ENCODE results near the gene AFAP1L2.

The AFAP1L2 gene

DNA sequence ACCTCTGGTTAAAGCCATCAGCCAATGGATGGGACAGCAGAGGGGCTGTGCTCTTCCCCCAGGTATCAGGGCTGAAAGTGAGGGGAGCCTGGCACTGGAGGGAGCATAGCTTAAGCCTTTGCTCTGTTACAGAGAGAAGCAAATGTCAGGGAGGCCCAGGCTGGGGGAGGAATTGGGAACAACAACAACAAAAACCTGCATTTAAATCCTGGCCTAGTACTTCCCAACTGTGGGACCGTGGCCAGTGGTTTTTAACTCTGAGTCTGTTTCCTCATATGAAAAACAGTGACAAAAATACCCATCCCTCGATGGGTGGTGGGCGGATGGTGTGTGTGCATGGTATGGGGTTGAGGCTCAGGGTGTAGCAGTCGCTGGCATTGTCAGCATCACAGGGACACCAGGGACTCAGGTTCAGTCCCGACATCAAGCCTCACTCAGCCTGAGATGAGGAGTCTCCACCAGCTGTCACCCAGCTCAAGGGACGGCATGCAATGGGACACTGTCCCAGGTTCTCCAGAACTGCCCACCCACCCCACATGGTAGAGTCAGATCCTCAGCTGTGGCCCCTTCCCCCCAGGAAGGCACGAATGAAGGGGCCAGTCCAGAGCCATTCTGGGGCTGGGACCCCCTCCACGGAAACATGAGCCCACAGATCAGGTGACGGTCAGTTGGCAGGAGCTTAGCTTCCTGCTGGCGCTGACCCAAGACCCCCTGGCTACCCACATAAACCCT, 74.5 kb downstream of the AFAP1L2 start:
- no peak for TF ChIP-seq TEAD4 (IDR thresholded peaks at IDR 0.05)
- no peak for TF ChIP-seq TAF1 (IDR thresholded peaks at IDR 0.05; ENCODE audit: low read depth)
- TF ChIP-seq, protein P1, sequence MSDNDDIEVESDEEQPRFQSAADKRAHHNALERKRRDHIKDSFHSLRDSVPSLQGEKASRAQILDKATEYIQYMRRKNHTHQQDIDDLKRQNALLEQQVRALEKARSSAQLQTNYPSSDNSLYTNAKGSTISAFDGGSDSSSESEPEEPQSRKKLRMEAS (IDR thresholded peaks at IDR 0.05): no peak
- TF ChIP-seq CEBPB (IDR thresholded peaks at IDR 0.05): no peak
- no peak for TF ChIP-seq YY1 (IDR thresholded peaks at IDR 0.05; ENCODE audit: low read depth)
- no peak for TF ChIP-seq CREB1 (IDR thresholded peaks at IDR 0.05; ENCODE audit: low read depth)
- no peak for TF ChIP-seq FOXM1 (IDR thresholded peaks at IDR 0.05; ENCODE audit: borderline replicate concordance, low read depth)
- no peak for TF ChIP-seq USF1 (IDR thresholded peaks at IDR 0.05)
- TF ChIP-seq TCF12 (IDR thresholded peaks at IDR 0.05; ENCODE audit: low read depth): no peak
- no peak for TF ChIP-seq RAD21 (IDR thresholded peaks at IDR 0.05; ENCODE audit: low read depth)
- no peak for TF ChIP-seq REST (IDR thresholded peaks at IDR 0.05; ENCODE audit: low read depth)
- TF ChIP-seq EGR1 (IDR thresholded peaks at IDR 0.05): no peak
- TF ChIP-seq ZBTB7A (IDR thresholded peaks at IDR 0.05; ENCODE audit: low read depth): no peak; the same call in 1 of the 2 replicates

DNA sequence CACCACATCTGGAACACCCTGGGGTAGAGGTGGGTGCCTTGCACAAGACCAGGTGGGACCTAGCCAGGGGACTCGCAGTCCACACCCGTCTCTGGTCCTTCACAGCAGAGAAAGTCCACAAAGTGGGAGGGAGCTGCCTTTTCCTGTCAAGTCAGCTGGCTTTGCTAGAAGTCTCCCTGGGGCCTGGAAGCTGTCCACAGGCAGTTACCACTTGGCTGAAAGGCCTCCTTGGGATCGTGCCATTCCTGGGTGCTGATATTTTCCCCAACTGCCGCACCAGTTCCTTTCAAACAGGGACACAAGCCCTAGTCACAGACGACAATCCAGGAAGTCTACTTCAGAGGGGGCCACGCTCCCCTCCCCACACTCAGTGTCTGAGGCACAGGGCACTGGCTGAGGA, 75.4 kb downstream of the AFAP1L2 start:
- TF ChIP-seq REST (IDR thresholded peaks at IDR 0.05; ENCODE audit: low read depth): no peak
- no peak for TF ChIP-seq RAD21 (IDR thresholded peaks at IDR 0.05; ENCODE audit: low read depth)
- TF ChIP-seq NFIC (IDR thresholded peaks at IDR 0.05): no peak

DNA sequence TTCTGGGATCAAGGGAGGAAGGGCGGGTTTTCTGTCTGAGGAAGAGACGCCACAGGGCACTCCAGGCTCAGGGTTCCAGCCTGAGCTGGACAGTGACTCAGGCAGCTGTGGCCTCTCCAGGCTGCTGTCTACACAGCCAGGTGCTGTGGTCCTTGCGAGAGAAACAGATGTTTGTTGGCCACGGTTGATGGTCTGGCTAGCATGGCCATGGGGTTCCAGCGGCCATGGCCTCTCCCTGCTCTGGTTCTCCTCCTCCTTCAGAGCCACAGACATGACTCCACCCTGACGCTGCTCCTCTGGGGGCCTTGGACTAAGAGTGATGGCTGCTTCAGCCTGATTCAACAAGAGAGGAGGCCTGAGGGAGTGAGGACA, 75.9 kb downstream of the AFAP1L2 start:
- TF ChIP-seq CEBPB (IDR thresholded peaks at IDR 0.05) (no peak), YY1 (IDR thresholded peaks at IDR 0.05; ENCODE audit: low read depth) (no peak), EP300 (IDR thresholded peaks at IDR 0.05; ENCODE audit: borderline replicate concordance) (no peak), RAD21 (IDR thresholded peaks at IDR 0.05; ENCODE audit: low read depth) (no peak), FOXM1 (IDR thresholded peaks at IDR 0.05; ENCODE audit: borderline replicate concordance, low read depth) (no peak), CREB1 (IDR thresholded peaks at IDR 0.05; ENCODE audit: low read depth) (no peak), TCF12 (IDR thresholded peaks at IDR 0.05; ENCODE audit: low read depth) (no peak), EGR1 (IDR thresholded peaks at IDR 0.05) (no peak), TEAD4 (IDR thresholded peaks at IDR 0.05) (no peak), USF1 (IDR thresholded peaks at IDR 0.05) (no peak), NFIC (IDR thresholded peaks at IDR 0.05) (no peak), TAF1 (IDR thresholded peaks at IDR 0.05; ENCODE audit: low read depth) (no peak), ZBTB7A (IDR thresholded peaks at IDR 0.05; ENCODE audit: low read depth) (no peak), REST (IDR thresholded peaks at IDR 0.05; ENCODE audit: low read depth) (no peak)
- TF ChIP-seq, protein P1 (IDR thresholded peaks at IDR 0.05): no peak

DNA sequence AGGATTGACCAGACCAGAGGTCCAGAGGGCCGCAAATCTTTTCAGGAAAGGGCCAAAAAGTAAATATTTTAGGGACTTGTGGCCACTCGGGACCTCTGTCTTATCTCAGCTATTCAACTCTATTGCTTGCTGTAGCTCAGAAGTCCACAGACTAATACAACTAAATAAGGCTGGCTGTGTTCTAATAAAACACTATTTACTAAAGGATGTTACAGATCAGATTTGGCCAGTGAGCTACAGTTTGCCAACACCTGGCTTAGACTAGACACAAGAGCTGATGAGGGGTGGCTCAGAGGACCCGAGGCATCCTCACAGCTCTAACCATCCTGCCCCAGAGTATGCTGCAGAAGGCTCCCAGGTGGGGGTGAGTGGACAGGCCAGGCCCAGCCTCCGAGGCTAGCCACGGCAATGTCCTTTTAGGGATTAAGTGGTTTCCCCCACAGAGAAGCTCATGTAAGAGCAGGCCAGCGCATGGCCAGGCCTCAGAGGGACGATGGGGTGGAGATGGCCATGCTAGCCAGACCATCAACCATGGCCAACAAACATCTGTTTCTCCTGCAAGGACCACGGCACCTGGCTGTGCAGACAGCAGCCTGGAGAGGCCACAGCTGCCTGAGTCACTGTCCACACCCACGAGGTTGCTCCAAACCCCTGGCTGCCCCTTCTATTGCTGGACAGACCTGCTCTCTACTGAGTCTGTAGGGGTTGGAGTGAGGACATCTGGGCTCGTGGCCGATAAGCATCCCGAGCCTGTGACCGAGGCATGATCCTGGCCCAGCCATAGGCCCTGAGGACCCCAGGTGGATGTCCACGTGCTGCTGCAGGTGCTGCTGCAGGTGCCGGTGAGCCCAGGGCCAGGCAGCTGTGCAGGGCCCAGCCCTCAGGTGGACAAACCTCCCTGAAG, 76.5 kb downstream of the AFAP1L2 start:
- TF ChIP-seq REST (IDR thresholded peaks at IDR 0.05; ENCODE audit: low read depth): no peak
- no peak for TF ChIP-seq NFIC (IDR thresholded peaks at IDR 0.05)
- no peak for TF ChIP-seq CREB1 (IDR thresholded peaks at IDR 0.05; ENCODE audit: low read depth)
- no peak for TF ChIP-seq RAD21 (IDR thresholded peaks at IDR 0.05; ENCODE audit: low read depth)
- no peak for TF ChIP-seq TCF12 (IDR thresholded peaks at IDR 0.05; ENCODE audit: low read depth)
- TF ChIP-seq TEAD4 (IDR thresholded peaks at IDR 0.05): no peak
- TF ChIP-seq EP300 (IDR thresholded peaks at IDR 0.05; ENCODE audit: borderline replicate concordance): no peak
- TF ChIP-seq, protein P1 (IDR thresholded peaks at IDR 0.05): no peak
- TF ChIP-seq YY1 (IDR thresholded peaks at IDR 0.05; ENCODE audit: low read depth): no peak
- no peak for TF ChIP-seq USF1 (IDR thresholded peaks at IDR 0.05)
- no peak for TF ChIP-seq ZBTB7A (IDR thresholded peaks at IDR 0.05; ENCODE audit: low read depth)
- no peak for TF ChIP-seq TAF1 (IDR thresholded peaks at IDR 0.05; ENCODE audit: low read depth)
